CD8-positive, alpha-beta memory T cell (primary cell): ENCODE data around the gene KBTBD3. TPM values are rescaled to one million over a fixed set of nuclear protein-coding genes. Genes with fewer than 3 reads are reported as not detected.

ENCODE experiments used
- CTCF ChIA-PET: fragments of 350-600 bp; sonication (Branson Sonifier 250); formaldehyde crosslinking; loops from one replicate; lab custom pipeline; 2021; ENCODE audit warnings: antibody characterized with exemption; lab: Charles Lee
- POLR2A ChIA-PET: fragments of 350-600 bp; sonication (Branson Sonifier 250); formaldehyde crosslinking; loops from one replicate; lab custom pipeline; 2021; ENCODE audit warnings: antibody characterized with exemption; lab: Charles Lee
- DNase-seq, 5 donors: peaks; one replicate each; pipeline versions ENCODE4 v3.0.0 to v3.0.0-alpha.2; 2020 to 2022; ENCODE audit warnings: mixed read lengths in 1 of 5
- H3K27ac ChIP-seq: one replicate; pipeline ENCODE4 v1.7.0; 2013; ENCODE audit warnings: low read depth, mild to moderate bottlenecking, low read length, moderate library complexity
- H3K27me3 ChIP-seq: 2 replicates; pipeline ENCODE4 v1.7.0; 2013; ENCODE audit warnings: low read length, mild to moderate bottlenecking; ENCODE audit not compliant: insufficient read depth, poor library complexity, severe bottlenecking
- H3K36me3 ChIP-seq: 2 replicates; pipeline ENCODE4 v1.7.0; 2013; ENCODE audit warnings: mild to moderate bottlenecking, low read length, moderate library complexity; ENCODE audit not compliant: insufficient read depth
- H3K4me1 ChIP-seq: 2 replicates; pipeline ENCODE4 v1.7.0; 2013; ENCODE audit warnings: mild to moderate bottlenecking, low read length, moderate library complexity; ENCODE audit not compliant: insufficient read depth
- H3K4me3 ChIP-seq: 2 replicates; pipeline ENCODE4 v1.7.0; 2013; ENCODE audit warnings: mild to moderate bottlenecking, low read length
- H3K9me3 ChIP-seq: 2 replicates; pipeline ENCODE4 v1.7.0; 2013; ENCODE audit warnings: mild to moderate bottlenecking, low read length
- H3K27ac Mint-ChIP-seq, 8 donors: one replicate each; pipeline ENCODE4 v1.8.0; 2020 to 2021; ENCODE audit warnings: mixed read lengths in 8 of 8, mild to moderate bottlenecking in 6 of 8, inconsistent platforms in 3 of 8, moderate library complexity in 3 of 8
- H3K27me3 Mint-ChIP-seq, 2 donors: one replicate each; pipeline ENCODE4 v1.8.0; 2020 to 2021; ENCODE audit warnings: mixed read lengths in 2 of 2, mild to moderate bottlenecking in 1 of 2, moderate library complexity in 1 of 2
- H3K36me3 Mint-ChIP-seq, 3 donors: one replicate each; pipeline ENCODE4 v1.8.0; 2020 to 2021; ENCODE audit warnings: mixed read lengths in 3 of 3, inconsistent platforms in 1 of 3, mild to moderate bottlenecking in 1 of 3
- H3K4me1 Mint-ChIP-seq, 3 donors: one replicate each; pipeline ENCODE4 v1.8.0; 2020 to 2021; ENCODE audit warnings: mixed read lengths in 3 of 3, inconsistent platforms in 1 of 3, mild to moderate bottlenecking in 1 of 3
- H3K4me3 Mint-ChIP-seq, 7 donors: one replicate each; pipeline ENCODE4 v1.8.0; 2020 to 2021; ENCODE audit warnings: mixed read lengths in 7 of 7, mild to moderate bottlenecking in 6 of 7, moderate library complexity in 4 of 7, inconsistent platforms in 2 of 7
- H3K9me3 Mint-ChIP-seq, 5 donors: one replicate each; pipeline ENCODE4 v1.8.0; 2020 to 2022; ENCODE audit warnings: mixed read lengths in 5 of 5, mild to moderate bottlenecking in 3 of 5, moderate library complexity in 2 of 5, inconsistent platforms in 1 of 5
- polyA plus RNA-seq: library from polyadenylated mRNA; unstranded; fragments of 300-500 nt; fragmentation: Illumina TruSeq; gene quantifications from one replicate; pipeline ENCODE4 v1.2.3, GENCODE V29; 2021
- total RNA-seq, 2 experiments: library from RNA; stranded (reverse); gene quantifications; one replicate each; pipeline ENCODE4 v1.2.3, GENCODE V29; 2021

KBTBD3 gene
- total and polyA plus RNA-seq, 3 experiments from 2014 or later, result 4.2 to 10.4 (median 5.0) TPM

DNA sequence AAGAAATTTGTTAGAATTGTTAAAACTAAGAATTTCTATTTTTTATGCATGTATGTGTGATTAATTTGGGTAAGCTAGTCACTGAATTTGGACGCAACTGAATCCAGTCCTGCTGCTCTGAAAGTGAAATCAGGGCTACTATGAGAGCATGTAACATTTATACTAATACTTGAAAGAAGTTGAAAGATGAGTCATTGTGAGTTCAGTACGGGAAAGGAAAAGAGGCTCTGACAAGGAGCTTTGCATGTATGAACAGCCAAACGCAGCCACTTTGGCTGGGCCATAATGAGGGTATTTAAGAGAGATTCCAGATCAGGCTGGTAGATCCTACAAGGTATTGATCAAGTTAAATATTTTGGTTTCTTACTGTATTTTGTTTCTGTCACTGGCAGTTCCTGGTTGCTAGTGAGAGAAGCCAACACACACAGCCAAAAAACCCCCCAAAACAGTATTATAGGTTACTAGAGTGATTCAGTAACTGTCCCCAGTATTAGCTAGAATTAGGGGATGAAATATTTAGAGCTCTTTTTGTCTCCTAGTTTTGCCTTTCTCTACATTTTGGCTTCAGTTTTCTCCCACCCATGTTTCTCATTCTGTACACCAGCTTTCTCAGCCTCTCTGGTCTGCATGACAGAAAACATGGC is 14.5 kb upstream of the KBTBD3 start:
- Mint-ChIP-seq H3K36me3 (peaks cover 4 to 73% (median 32%) of the 10 kb centered on the region in 3 donors), H3K27ac (peak overlapping the region in 5 of 8 donors; percentile 4 to 70 (median 24)), H3K4me1 (peaks cover 33 to 60% (median 46%) of the 10 kb centered on the region in 3 donors), H3K4me3 (no peak overlapping the region), H3K27me3 (no peaks in the 10 kb centered on the region), H3K9me3 (no peaks in the 10 kb centered on the region)
- Histone ChIP-seq H3K36me3 (peaks cover 42% of the 10 kb centered on the region), H3K27me3 (no peaks in the 10 kb centered on the region), H3K4me3 (no peak overlapping the region), H3K9me3 (no peaks in the 10 kb centered on the region), H3K27ac (no peak overlapping the region), H3K4me1 (peaks cover 19% of the 10 kb centered on the region)
- ChIA-PET POLR2A (no interaction called here), CTCF (no interaction called here)
- DNase-seq, result no peak

- CTCF ChIA-PET, result no interaction called here
- H3K9me3 ChIP-seq, result no peaks in the 10 kb centered on the region
- POLR2A ChIA-PET, result no interaction called here
- Mint-ChIP-seq H3K9me3 (no peaks in the 10 kb centered on the region), H3K4me1 (peaks cover 46 to 82% (median 72%) of the 10 kb centered on the region in 3 donors), H3K27ac (peak overlapping the region in 2 of 8 donors; percentile 50 to 73), H3K4me3 (no peak overlapping the region), H3K36me3 (peaks cover 0 to 66% (median 23%) of the 10 kb centered on the region in 3 donors), H3K27me3 (no peaks in the 10 kb centered on the region)
- no peak overlapping the region for H3K4me3 ChIP-seq
- peaks cover 25% of the 10 kb centered on the region for H3K36me3 ChIP-seq
- H3K4me1 ChIP-seq, result peaks cover 20% of the 10 kb centered on the region
- no peaks in the 10 kb centered on the region for H3K27me3 ChIP-seq
- H3K27ac ChIP-seq, result no peak overlapping the region
- DNase-seq, result no peak
Measured at GRCh38 chr11:106088896-106089295, 11.7 kb upstream of the KBTBD3 start.

DNA sequence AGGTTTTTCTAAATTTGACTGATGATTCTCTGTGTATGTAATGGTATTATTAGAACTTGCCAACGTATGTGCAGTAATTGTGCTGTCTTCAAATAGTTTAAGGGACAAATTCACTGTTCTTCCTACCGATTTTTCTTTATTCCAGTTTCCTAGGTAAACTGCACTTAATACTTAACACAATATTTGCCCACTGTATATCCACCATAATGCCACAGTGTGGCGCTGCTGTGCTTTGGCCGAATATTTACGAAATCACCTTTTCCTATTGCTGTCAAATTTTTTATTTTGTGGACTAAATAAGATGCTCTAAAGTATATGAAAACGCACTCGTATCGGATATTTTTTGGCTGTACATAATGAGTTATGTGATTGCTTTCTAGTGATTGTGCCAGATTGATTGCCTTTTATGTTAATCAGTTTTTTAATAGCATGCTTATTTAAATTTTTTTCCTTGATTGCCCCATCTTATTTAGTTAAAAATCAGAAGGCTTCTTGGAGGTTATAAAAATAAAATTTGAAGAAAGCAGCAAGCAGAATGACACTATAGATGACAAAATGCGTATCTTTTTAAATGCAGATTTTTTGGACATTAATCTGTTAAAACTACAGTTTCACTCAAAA is 10.8 kb upstream of the KBTBD3 start:
- H3K36me3 Mint-ChIP-seq, result peaks cover 0 to 65% (median 23%) of the 10 kb centered on the region in 3 donors
- H3K27ac ChIP-seq, result no peak overlapping the region
- ChIA-PET POLR2A (no interaction called here), CTCF (interaction anchor here (0.8 kb wide), 1 partner anchor 11 kb away, joined by 4 read pairs; the partner anchor contains the start of genes AASDHPPT and KBTBD3)
- no peaks in the 10 kb centered on the region for H3K27me3 ChIP-seq
- H3K27ac Mint-ChIP-seq, result peak overlapping the region in 5 of 8 donors; percentile 9 to 15 (median 11)
- peak; percentile 3 to 53 (median 16) for DNase-seq
- no peaks in the 10 kb centered on the region for H3K9me3 Mint-ChIP-seq
- H3K9me3 ChIP-seq, result no peaks in the 10 kb centered on the region
- H3K4me1 Mint-ChIP-seq, result peaks cover 51 to 89% (median 79%) of the 10 kb centered on the region in 3 donors
- peak overlapping the region in 1 of 7 donors; percentile 5 for H3K4me3 Mint-ChIP-seq
- peaks cover 20% of the 10 kb centered on the region for H3K4me1 ChIP-seq
- peaks cover 19% of the 10 kb centered on the region for H3K36me3 ChIP-seq
- H3K27me3 Mint-ChIP-seq, result no peaks in the 10 kb centered on the region
- H3K4me3 ChIP-seq, result no peak overlapping the region

GRCh38 chr11:106086850-106087249 is 9.7 kb upstream of the KBTBD3 start:
- Mint-ChIP-seq H3K27ac (peak overlapping the region in 6 of 8 donors; percentile 2 to 67 (median 14)), H3K36me3 (peaks cover 0 to 64% (median 18%) of the 10 kb centered on the region in 3 donors), H3K27me3 (no peaks in the 10 kb centered on the region), H3K4me3 (peak overlapping the region in 1 of 7 donors; percentile 27), H3K9me3 (no peaks in the 10 kb centered on the region), H3K4me1 (peaks cover 54 to 89% (median 84%) of the 10 kb centered on the region in 3 donors)
- ChIA-PET POLR2A (no interaction called here), CTCF (interaction anchor here (0.8 kb wide), 1 partner anchor 10 kb away, joined by 4 read pairs; the partner anchor contains the start of genes AASDHPPT and KBTBD3)
- Histone ChIP-seq H3K4me1 (peaks cover 27% of the 10 kb centered on the region), H3K9me3 (no peaks in the 10 kb centered on the region), H3K27me3 (no peaks in the 10 kb centered on the region), H3K4me3 (no peak overlapping the region), H3K27ac (no peak overlapping the region), H3K36me3 (peaks cover 8% of the 10 kb centered on the region)
- DNase-seq, result no peak

GRCh38 chr11:106086135-106086534 is 9.0 kb upstream of the KBTBD3 start:
- CTCF ChIA-PET, result no interaction called here
- Mint-ChIP-seq H3K27ac (peak overlapping the region in 7 of 8 donors; percentile 1 to 67 (median 16)), H3K27me3 (no peaks in the 10 kb centered on the region), H3K36me3 (peaks cover 0 to 63% (median 14%) of the 10 kb centered on the region in 3 donors), H3K4me3 (peak overlapping the region in 1 of 7 donors; percentile 22), H3K9me3 (no peaks in the 10 kb centered on the region), H3K4me1 (peaks cover 57 to 89% (median 84%) of the 10 kb centered on the region in 3 donors)
- no peak overlapping the region for H3K27ac ChIP-seq
- H3K4me3 ChIP-seq, result no peak overlapping the region
- POLR2A ChIA-PET, result no interaction called here
- no peak for DNase-seq
- peaks cover 32% of the 10 kb centered on the region for H3K4me1 ChIP-seq
- peaks cover 3% of the 10 kb centered on the region for H3K36me3 ChIP-seq
- no peaks in the 10 kb centered on the region for H3K9me3 ChIP-seq
- no peaks in the 10 kb centered on the region for H3K27me3 ChIP-seq

DNA sequence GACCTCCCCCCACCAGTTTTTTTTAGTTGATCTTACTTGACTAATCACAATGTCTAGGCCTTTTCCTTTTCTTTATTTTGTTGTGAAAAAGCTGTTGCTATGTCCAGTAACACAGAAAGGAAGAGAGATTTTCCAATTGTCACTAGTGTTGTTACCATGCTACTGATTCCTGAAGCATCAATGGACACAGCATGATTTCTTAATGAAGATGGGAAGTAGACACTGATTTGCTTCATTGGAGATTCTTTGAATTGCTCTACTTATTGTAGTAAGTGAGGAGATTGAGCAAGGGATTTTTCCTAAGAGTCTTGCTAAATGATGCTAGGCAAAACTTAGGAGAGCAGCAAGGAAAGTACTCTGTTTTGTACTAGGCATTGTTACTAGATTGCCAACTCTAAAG is 4.9 kb upstream of the KBTBD3 start:
- Mint-ChIP-seq H3K9me3 (no peaks in the 10 kb centered on the region), H3K4me1 (peaks cover 67 to 87% (median 85%) of the 10 kb centered on the region in 3 donors), H3K36me3 (peaks cover 0 to 68% (median 15%) of the 10 kb centered on the region in 3 donors), H3K4me3 (peak overlapping the region in 3 of 7 donors; percentile 1 to 10 (median 4)), H3K27me3 (no peaks in the 10 kb centered on the region), H3K27ac (peak overlapping the region in 2 of 8 donors; percentile 14)
- DNase-seq, result no peak
- ChIA-PET POLR2A (no interaction called here), CTCF (no interaction called here)
- Histone ChIP-seq H3K27ac (no peak overlapping the region), H3K27me3 (no peaks in the 10 kb centered on the region), H3K36me3 (peaks cover 11% of the 10 kb centered on the region), H3K4me3 (no peak overlapping the region), H3K4me1 (peaks cover 46% of the 10 kb centered on the region), H3K9me3 (no peaks in the 10 kb centered on the region)

DNA sequence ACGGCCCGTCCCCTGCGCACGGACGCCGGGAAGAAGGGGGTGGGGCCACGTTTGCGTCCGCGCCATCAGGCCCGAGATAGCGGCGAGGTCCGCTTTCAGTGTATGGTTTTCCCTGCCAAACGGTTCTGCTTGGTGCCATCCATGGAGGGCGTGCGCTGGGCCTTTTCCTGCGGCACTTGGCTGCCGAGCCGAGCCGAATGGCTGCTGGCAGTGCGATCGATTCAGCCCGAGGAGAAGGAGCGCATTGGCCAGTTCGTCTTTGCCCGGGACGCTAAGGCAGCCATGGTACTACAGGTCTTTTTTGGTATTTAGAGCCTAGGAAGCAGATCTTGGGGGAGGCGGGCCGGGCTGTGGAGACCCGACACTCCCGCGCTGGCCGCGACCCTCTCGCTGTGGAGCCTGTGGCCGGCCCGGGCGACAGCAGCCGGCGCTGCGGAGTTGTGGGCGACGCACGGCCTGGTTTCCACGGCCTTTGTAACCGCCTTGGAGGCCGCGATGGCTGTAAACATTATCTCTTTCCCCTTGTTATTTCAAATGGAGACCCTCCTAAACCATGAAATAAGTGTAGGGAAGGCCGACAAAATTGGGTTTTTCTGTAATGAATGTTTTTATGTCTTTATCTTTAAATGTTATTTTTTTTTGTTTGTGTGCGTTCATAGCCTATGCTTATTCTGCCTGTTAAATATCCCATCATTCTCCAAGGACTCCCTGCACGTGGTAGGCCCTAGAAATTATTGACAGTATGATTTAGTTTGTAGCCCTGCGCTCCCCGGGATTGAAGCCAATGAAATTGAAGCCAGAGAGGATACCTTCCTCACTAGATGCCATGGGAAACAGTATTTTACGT is 685 bp upstream of the KBTBD3 start, which contains the start of gene AASDHPPT:
Gene AASDHPPT (plus strand): TSS at position 54 of the 847 bp plus-strand sequence. CDS start 49 bp downstream, at position 103.
- H3K4me1 ChIP-seq, result peaks cover 49% of the 10 kb centered on the region
- POLR2A ChIA-PET, result interaction anchor here (1.3 kb wide), 1 partner anchor 55 kb away, joined by 4 read pairs; no protein-coding TSS in a partner anchor
- H3K27me3 ChIP-seq, result no peaks in the 10 kb centered on the region
- peaks cover 70 to 83% (median 81%) of the 10 kb centered on the region in 3 donors for H3K4me1 Mint-ChIP-seq
- H3K4me3 Mint-ChIP-seq, result peak within 1 kb of the TSS; percentile 94 to 100 (median 99)
- H3K36me3 ChIP-seq, result peaks cover 13% of the 10 kb centered on the region
- H3K36me3 Mint-ChIP-seq, result peaks cover 0 to 53% (median 9%) of the 10 kb centered on the region in 3 donors
- H3K9me3 ChIP-seq, result no peaks in the 10 kb centered on the region
- peak within 1 kb of the TSS; percentile 92 to 99 (median 99) for H3K27ac Mint-ChIP-seq
- no peaks in the 10 kb centered on the region for H3K9me3 Mint-ChIP-seq
- H3K27me3 Mint-ChIP-seq, result no peaks in the 10 kb centered on the region
- H3K4me3 ChIP-seq, result peak within 1 kb of the TSS; percentile 89
- DNase-seq, result no peak
- H3K27ac ChIP-seq, result peak within 1 kb of the TSS; percentile 94
- CTCF ChIA-PET, result interaction anchor here (1.0 to 1.6 kb wide), 4 partner anchors 10 to 55 kb away, joined by 3 to 6 read pairs (median 4); partner anchors contain the start of gene MSANTD4
